GM06990 (cell line): ENCODE measurements around the gene ZNF652.

Experiments
- DNase-seq: peaks from one replicate; pipeline ENCODE4 v3.0.0-alpha.2; 2011; ENCODE audit not compliant: insufficient read length; ENCODE audit errors: extremely low read depth
- H3K27me3 ChIP-seq: replicated peaks from 2 replicates; pipeline ENCODE4 v1.6.0; 2011; ENCODE audit warnings: low read length; ENCODE audit not compliant: control insufficient read depth, insufficient read depth
- H3K36me3 ChIP-seq: 2 replicates; pipeline ENCODE4 v1.5.1; 2011; ENCODE audit warnings: low read length; ENCODE audit not compliant: control insufficient read depth, insufficient read depth
- H3K4me3 ChIP-seq: replicated peaks from 2 replicates; pipeline ENCODE4 v1.5.1; 2011; ENCODE audit warnings: low read depth, mild to moderate bottlenecking, control low read depth, low read length
- CTCF ChIP-seq: IDR thresholded peaks from 2 replicates; pipeline ENCODE4 v1.5.1; 2011; ENCODE audit warnings: low read length, control low read depth, mild to moderate bottlenecking, inconsistent platforms; ENCODE audit not compliant: insufficient read depth, poor library complexity, severe bottlenecking

The ZNF652 gene

GRCh38 chr17:49352587-49353154, 9.4 kb downstream of the ZNF652 start:
- Histone ChIP-seq H3K36me3 (no peaks in the 10 kb centered on the region), H3K4me3 (no peak overlapping the region), H3K27me3 (no peaks in the 10 kb centered on the region)
- no peak for DNase-seq
- no peak for TF ChIP-seq CTCF

- Histone ChIP-seq H3K27me3 (no peaks in the 10 kb centered on the region), H3K4me3 (no peak overlapping the region), H3K36me3 (no peaks in the 10 kb centered on the region)
- DNase-seq = no peak
- TF ChIP-seq CTCF = no peak
Measured at GRCh38 chr17:49351572-49352140, 10.4 kb downstream of the ZNF652 start.

GRCh38 chr17:49349541-49349940, 12.5 kb downstream of the ZNF652 start:
- no peak for TF ChIP-seq CTCF
- Histone ChIP-seq H3K27me3 (no peaks in the 10 kb centered on the region), H3K4me3 (no peak overlapping the region), H3K36me3 (no peaks in the 10 kb centered on the region)
- DNase-seq = no peak

GRCh38 chr17:49344914-49345313, 17.1 kb downstream of the ZNF652 start:
- no peak overlapping the region for H3K4me3 ChIP-seq
- no peak for DNase-seq
- TF ChIP-seq CTCF = no peak
- H3K27me3 ChIP-seq = no peaks in the 10 kb centered on the region
- no peaks in the 10 kb centered on the region for H3K36me3 ChIP-seq

GRCh38 chr17:49343273-49343672, 18.8 kb downstream of the ZNF652 start:
- H3K4me3 ChIP-seq = no peak overlapping the region
- no peak for TF ChIP-seq CTCF
- no peak for DNase-seq
- no peaks in the 10 kb centered on the region for H3K36me3 ChIP-seq
- H3K27me3 ChIP-seq = no peaks in the 10 kb centered on the region

GRCh38 chr17:49342575-49342936, 19.5 kb downstream of the ZNF652 start:
- H3K27me3 ChIP-seq = no peaks in the 10 kb centered on the region
- peak; percentile 55 for DNase-seq
- H3K4me3 ChIP-seq = no peak overlapping the region; the same call in 1 of the 2 replicates
- no peaks in the 10 kb centered on the region for H3K36me3 ChIP-seq
- TF ChIP-seq CTCF = no peak
